Stimulated activated CD8-positive, alpha-beta memory T cell treated with anti-CD3 and anti-CD28 coated beads, Interleukin-12 subunit alpha, Interleukin-12 subunit beta, amount 100 ng/mL, for 24 hours (primary cell): ENCODE data around the gene GAS2L3.
"Not testable (repeated sequence)": the region's sequence is repeated elsewhere in the genome, so short reads cannot be mapped to it uniquely, and the experiment has no call there.

ENCODE experiments used
- DNase-seq: peaks from one replicate; pipeline ENCODE4 v3.0.0-alpha.2; 2020; ENCODE audit errors: extremely low read depth

GAS2L3 gene

DNA sequence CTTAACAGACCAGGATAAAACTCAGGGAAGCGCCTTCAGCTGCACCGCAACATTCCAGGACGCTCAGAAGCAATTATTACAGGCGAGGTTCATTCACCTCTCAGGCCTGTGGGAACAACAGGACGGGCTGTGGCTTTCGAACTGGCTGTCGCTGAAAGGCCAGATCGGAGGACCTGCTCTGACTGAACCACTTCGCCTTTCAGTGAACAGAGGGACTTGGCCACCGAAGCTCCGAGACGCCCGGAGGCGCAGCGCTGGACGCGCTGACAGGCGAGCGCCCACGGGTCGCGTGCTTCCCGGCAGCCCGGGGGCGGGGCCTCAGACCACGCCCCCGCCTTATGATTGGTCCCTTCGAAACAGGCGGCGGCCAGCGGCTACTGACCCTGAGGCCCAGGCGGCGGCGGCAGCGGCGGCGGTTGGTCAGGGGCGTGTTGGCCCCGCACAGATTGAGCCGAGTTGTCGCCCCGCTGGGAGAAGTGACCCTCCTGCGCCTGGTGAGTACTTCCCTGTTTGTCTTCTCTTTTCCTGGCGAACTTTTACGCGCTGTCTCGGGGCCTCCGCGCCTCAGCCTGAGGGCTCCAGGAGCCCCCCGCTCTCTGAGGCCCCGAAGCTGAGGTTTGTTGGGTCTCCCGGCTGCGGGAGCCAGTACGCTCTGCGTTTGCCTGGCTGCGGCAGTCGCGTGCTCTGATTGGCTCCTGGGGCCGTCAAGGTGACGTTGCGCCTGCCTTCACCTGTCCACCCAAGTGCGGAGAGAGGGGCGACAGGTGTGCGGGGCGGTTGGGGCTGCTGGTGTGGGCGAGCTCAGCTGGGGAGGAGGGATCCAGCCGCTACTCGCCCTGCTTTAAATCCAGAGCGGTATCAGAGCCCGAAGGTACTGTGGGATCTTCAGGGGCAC, at the start of gene GAS2L3:
Gene GAS2L3, plus strand, starts transcription at position 393 of the 895 bp plus-strand sequence. CDS start 21,221 bp downstream, outside the sequence.
- DNase-seq, result peak; percentile 23

DNA sequence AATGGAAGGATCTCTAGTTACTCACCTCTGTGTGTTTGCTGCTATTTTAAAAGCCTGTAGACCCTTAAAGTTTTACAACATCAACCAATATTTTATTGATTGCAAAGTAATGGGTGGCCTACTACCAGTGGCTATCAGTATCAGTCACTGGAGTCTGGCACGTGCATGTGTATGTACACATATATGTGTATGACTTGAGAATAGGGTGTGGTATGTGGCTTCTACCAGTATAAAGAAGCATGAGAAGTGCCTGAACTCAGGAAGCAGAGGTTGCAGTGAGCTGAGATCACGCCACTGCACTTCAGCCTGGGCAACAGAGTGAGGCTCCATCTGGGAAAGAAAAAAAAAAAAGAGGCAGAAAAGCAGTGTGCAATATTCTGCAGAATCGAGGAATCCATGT, 45.5 kb upstream of the GAS2L3 start:
- DNase-seq, result no peak

DNA sequence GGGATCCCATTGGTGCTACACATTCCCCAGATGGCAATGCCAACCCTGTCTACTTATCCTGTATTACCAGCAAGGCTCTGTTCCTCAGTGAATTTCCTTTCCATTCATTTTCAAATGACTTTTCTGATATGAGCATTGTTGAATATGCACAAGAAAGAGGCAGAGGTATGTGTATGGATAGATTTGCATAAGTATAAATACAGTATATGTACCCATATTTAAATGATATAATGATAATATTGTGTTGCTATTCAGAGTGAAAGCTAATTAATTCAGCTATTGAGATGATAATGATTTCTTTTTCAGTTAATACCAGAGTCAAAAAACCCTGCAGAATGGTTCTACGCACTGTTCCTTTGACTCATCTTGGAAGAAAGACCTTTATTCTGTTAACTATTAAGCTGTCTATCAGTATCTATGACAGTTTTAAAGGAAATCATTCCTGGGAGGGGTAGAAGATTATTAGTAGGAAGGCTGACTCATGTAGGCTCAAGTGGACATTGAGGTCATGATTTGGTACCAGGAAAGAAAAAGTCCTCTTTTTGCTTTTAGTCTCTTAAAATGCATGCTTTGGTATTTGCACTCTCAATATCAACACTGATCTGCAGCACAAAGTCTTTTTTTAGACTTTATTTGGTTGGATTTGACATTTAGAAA, 44.9 kb upstream of the GAS2L3 start:
- DNase-seq, result no peak

DNA sequence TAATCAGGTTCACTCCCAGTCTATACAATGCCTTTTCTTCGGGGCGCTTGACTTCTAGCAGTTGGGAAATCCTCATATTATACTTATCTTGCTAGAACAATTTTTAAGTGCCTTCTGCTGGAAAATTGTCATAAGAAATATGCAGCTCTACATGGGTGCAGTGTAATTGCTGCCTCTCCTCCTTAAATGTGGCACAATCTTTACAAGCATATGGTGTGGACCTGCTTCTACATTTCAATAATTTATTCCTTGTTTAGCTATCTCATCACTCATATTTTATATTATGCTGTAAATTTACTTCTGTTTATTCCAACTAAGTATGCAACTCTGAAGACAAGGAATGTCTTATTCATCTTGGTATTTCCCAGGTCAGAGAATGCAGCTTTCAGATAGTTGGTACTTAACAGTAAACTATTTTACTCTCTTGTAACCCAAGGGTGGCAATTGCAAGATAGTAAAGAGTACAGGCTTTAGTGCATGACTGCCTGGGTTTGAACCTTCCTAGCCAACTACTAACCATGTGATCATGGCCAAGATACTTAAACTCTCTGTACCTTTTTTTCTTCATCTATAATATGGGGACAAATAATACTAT, 43.6 kb upstream of the GAS2L3 start:
- DNase-seq, result no peak

DNA sequence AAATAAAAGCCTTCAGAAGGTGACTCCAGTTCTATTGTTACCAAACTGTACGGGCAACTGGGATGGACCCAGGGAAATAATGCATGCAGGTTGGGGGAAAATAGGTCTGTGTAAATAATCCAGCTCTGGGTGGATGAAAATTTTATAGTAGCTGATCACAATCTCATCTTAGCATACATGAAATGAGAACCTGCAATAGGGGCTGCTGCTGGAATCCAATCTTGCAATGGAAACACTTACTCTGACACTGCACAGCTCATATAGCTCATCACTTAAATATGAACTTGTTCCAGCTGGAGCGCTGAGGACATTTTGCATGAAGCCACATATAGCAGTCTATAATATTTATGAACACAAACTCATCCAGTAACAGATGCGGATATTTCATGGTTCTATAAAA, 40.1 kb upstream of the GAS2L3 start:
- DNase-seq, result no peak

DNA sequence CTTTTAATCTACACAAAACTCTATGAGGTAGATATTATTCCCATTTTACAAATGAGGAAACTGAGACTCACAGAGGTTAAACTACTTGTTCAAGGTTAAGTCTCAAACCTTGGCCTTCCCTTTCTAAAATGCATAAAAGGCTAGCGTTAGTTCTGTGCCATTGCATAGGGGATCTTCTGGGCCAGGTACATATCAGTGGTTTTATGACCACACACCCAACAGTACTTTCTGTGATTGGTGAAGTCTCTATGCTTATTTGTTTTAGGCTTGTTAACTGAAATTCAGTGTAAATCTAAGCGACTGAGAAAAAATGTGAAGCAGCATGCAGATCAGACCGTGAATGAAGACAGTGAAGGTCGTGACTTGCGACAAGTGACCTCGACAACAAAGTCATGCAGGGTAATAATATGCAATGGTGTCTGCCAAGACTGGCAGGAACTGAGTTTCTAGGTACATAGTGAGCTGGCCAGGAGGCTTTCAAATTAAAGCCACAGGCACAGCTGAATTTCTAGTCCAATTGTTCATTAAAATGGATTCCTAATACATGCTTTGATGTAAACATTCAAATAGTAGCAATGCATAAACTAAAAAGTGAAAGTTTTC, 38.8 kb upstream of the GAS2L3 start:
- DNase-seq, result no peak

DNA sequence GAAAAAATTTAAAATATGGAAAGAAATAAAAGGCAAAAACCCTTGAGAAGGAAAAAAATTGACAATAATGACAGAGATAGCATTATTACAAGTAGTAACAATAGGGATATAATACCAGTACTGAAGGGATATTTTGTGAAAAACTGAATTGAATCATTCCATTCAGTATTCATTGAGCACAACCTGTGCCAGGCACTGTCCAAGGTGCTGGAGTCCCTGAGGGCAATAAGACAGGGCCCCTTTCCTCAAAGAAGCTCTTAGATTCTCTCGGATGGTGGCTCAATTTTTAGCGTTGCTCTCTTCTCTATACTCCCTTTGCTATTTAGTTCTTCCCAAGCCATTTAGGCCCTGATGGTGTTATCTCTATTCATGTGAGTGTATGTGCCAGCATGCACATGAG, 34.3 kb upstream of the GAS2L3 start:
- DNase-seq, result no peak

DNA sequence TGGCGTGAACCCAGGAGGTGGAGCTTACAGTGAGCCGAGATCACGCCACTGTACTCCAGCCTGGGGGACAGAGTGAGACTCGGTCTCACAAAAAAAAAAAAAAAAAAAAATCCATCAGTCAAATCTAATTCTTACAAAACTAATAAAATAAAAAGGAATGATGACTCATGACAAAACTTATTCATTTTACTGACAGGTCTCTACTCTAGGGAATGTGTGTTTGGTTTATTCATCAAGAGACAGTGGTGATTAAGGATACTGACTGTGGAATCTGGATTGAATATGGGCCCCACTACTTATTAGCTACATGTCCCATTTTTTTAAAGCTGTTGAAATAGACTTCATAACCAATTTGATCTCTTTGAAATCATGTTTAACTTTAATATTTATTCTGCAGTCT, 29.3 kb upstream of the GAS2L3 start:
- no peak for DNase-seq

DNA sequence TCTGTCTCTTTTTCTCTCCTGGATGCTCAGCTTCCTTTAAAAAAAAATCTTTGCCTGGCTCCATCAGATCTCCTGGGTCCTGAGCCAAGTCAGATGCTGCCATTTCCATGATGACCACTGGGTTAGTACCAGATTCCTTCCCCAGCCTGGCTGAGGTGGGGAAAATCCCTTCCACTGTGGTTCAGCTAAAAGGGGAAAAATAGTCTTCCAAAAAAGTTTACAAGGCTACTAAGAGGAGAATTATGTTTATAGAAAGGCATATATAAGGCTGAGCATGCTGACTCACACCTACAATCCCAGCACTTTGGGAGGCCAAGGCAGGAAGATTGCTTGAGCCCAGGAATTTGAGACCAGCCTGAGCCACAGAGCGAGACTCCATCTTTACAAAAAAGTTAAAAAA, 28.4 kb upstream of the GAS2L3 start:
- no peak for DNase-seq

DNA sequence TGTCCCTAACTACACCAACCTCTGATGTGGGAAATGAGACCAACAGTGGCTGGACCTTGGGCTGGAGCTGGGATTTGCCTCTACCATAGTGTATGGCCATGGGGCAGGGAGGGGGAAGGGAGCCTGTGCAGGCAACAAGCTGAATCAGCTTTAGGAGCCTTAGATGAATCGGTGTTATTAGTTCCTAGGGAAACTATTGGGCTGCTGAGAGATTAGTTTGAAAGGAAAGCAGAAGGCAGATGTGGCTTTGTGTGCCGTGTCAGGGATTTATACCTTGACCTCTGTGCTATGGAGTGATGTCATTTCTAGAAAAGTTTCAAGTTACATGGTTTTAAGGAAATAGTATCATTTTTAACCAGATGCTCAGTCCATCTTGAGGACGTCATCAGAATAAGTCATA, 19.5 kb upstream of the GAS2L3 start:
- DNase-seq, result no peak

DNA sequence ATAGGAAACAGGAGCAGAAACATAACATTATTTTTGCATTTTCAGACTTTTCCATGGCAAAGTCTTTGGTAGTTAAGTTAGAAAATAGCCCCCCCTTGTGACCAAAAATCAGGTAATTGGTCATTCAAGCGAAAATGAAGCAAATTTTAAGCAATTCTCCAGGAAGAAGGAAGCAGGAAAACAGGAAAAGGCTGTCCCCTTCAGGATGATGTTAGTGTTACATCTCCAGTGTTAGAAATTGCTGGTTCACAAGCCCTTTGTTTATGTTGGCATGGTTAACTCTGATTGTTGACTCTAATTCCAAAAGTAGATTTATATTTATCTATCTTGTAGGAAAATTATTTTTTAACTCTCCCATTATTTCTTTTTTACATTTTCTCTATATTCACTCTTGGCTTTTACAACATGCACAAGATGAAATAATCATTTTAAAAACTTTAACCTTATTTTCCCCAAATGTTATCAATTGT, 18.8 kb upstream of the GAS2L3 start:
- no peak for DNase-seq

DNA sequence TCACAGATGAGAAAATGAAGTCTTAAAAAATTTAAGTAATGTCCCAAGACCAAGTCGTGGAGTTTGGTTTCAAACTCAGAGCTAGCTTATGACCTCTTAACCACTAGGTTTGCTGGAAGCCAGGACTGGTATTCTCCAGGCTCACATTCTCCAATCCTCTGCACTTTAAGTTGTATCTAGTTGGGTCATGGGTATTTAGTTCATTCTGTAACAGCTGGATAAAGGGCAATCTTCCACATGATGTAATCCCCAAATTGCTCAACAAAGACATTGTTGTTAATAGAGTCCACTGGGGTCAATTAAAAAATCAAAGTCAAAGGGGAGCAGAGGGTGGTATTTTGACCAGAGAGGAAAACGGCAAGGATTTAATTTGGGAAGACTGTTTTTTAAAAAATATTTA, 17.8 kb upstream of the GAS2L3 start:
- no peak for DNase-seq

DNA sequence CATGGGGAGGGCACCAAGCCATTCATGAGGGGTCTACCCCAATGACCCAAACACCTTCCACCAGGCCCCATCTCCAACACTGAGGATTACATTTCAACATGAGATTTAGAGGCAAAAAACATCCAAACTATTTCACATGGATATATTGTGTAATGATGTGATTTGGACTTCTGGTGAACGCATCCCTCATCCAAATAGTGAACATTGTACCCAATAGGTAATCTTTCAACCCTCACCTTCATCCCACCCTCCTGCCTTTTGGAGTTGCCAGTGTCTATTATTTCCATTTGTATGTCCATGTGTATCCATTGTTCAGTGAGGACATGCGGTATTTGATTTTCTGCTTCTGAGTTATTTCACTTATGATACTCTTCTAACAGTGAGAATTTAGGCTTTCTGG, 16.1 kb upstream of the GAS2L3 start:
- no peak for DNase-seq

DNA sequence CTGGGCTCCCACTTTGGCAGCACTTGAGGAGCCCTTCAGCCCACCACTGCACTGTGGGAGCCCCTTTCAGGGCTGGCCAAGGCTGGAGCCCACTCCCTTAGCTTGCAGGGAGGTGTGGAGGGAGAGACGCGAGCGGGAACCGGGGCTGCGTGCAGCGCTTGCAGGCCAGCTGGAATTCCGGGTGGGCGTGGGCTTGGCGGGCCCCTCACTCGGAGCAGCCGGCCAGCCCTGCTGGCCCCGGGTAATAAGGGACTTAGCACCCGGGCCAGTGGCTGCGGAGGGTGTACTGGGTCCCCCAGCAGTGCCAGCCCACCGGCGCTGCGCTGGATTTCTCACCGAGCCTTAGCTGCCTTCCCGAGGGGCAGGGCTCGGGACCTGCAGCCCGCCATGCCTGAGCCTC, 14.2 kb upstream of the GAS2L3 start:
- not testable (repeated sequence) for DNase-seq

DNA sequence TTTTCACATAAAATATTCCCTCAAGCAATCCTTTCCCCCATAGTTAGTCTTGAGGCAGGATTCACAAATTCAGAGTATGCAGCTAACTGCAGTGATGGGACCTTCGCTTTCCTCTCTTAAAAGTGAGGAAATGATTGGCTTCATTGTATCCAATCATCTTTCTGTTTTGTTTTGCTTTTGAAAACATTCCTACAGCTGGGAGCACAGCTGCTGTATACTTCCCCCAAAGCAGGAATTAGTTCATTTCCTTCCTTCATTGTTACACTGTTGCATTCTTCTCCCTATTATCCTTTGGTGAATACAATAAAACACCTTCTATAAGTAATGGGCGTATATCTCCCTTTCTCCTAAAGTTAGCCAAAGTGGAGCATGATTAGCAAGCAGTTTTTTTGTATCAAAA, 9.4 kb upstream of the GAS2L3 start:
- DNase-seq, result no peak

DNA sequence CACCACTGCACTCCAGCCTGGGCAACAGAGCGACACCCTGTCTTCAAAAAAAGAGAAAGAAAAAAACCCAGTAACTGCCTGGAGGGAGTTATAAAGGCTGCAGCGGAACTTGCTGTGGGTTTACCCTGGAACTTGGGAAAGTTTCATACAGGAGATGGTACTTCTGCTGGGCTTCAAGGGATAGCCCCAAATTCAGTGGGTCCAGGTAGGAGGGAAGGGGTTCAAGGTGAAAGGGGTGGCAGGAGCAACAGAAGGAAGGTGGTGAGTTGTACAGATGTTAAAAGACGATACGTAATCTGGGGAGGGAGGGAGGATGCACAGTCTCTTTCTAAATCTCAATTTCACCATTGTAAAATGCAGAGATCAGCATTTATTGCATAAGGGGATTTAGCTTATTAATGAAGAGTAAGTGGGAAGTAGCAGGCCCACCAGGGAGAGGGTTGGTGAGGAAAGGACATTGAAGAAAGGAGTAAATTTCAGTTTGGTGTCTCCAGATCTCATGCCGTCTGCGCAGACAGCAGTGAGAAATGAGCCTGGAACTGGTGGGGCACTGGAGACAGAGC, 8.5 kb upstream of the GAS2L3 start:
- DNase-seq, result no peak

DNA sequence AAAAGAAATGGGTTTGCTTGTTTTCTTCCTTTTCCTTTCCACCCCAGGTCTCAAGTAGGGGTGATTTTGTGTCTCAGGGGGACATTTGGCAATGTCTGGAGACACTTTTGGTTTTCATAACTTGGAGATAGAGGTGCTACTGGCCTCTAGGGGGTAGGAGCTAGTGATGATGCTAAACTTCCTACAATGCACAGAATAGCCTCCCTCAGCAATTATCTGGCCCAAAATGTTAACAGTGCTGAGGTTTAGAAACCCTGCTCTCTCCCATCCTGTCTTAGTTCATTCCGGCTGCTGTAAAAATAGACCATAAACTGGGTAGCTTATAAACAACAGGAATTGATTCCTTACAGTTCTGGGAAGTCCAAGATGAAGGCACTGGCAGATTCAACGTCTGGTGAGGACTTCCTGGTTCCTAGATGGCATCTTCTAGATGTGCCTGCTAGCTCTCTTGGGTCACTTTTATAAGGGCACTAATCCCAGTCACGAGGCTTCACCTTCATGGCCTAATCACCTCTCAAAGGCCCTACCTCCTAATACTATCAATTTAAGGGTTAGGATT, 7.4 kb upstream of the GAS2L3 start:
- no peak for DNase-seq

DNA sequence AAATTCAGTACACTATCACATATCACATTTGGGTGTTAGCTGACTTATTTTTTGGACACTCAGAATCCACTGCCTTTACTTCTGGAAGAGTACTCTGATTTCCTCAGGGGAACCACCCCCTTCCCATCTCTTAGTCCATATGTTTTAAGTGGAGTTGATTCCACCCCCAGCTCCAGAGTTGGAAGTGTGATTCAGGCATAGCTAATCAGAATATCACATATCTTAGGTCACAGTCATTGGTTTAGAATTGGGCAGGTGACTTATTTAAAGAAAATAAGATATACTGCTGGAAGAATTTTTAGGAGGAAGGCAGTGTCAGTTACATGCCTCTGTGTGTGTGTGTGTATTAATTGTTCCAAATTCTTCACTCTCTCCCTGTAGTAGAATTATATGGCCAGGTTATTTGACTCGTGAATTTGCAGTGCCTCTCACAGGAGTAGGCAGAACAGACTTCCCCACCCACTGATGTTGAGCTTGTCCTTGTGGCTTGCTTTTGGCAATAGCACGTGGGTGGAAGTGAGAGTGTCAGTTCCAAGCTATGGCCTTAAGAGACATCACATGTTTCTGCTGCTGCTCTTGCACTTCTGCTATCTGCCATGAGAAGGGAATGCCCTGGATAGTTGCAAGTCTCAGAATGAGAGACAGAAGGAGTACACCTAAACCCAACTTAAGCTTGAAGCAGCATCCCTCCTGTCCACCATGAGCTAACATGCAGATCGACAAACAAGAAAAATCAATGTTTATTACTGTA, 6.4 kb upstream of the GAS2L3 start:
- DNase-seq, result no peak

DNA sequence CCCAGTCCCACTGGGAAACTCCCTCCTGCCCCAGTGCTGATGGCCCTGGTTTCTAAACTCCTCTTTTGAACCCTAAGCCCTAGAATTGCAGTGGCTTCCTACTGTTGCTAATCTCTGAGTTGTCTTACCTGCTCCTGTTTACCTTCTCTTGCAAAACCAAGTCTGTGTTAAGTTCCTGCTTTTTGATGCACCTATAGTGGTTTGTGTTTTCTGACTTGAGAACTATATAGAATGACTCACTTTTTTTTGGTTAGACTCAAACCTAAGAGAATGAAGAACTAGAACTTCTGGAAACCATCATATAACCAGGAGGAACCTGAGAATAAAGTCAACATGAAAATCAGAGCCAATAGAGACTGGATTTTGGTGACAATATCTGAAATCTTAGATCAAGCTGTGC, 5.5 kb upstream of the GAS2L3 start:
- DNase-seq, result no peak

DNA sequence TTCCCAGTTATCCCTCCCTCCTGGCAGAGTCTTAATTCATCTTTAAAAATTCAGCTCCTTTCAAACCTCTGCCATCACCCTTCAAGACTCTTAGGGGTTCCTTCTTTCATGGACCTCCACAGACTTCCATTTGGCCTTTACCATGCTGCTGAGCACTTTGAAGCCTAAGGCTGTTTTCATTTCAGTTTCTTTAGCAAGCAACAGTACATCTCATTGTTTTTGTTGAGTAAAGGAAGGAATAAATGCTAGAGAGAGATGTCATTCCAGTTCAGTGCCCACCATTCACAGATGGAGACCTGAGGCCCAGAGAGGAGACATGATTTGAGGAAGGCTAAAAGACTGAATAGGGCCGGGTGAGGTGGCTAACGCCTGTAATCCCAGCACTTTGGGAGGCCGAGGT, 1.3 kb upstream of the GAS2L3 start:
- DNase-seq, result no peak
